Measurements from ENCODE around the gene LAMB3.

The LAMB3 gene

DNA sequence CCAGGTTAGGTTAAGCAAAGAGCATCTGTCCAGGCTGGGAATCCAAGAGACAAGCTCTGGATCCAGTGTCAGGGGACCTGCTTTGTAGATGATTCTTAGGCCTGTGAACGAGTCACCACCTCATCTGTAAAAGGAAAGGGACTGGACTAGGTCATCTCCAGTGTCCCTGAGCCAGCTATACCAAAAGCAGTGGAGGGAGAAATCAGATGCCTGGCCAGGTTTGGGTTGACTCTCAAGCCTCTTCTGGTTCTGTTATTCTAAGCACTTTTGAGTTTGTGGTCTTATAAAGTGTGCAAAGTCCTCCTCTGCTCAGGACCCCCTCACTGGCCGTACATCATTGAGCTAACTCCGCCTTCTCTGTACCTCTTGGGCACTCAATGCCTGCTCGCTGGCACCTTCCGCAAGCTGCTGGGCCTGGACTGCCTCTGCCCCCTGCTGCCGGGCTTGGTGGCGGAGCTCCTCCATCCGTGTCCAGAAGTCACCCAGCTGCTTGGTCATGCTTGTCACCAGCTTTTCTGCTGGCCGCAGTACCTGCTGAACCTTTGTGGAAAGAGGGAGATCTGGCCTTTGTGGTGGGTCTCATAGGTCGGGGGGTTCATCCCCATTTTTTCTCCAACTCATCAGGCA is 35.1 kb downstream of the LAMB3 start:
- no peak overlapping the region for H3K27ac ChIP-seq (ENCODE audit: low read depth, low read length)
- no peak overlapping the region for H3K14ac ChIP-seq (ENCODE audit: low read length)
- H3K23ac ChIP-seq (ENCODE audit: low read length) = no peak overlapping the region
- peaks cover 0 to 5% of the 10 kb centered on the region in 2 experiments for H3K4me1 ChIP-seq (ENCODE audit: control insufficient read depth in 1 of 2, insufficient read depth in 2 of 2, low read length in 2 of 2)
- H3K18ac ChIP-seq (ENCODE audit: low read length) = no peak overlapping the region
- no peak for DNase-seq
- WGBS (ENCODE audit: extremely low coverage, insufficient coverage, insufficient read length) = no CpG with 5 or more reads among the region's 10 CpGs
- H3K79me2 ChIP-seq (ENCODE audit: control insufficient read depth, insufficient read depth, low read length, poor library complexity) = no peaks in the 10 kb centered on the region
- H3K4me3 ChIP-seq (ENCODE audit: low read depth, low read length) = no peak overlapping the region
- no peak overlapping the region for H2BK12ac ChIP-seq (ENCODE audit: low read length)
- H3K9me3 ChIP-seq (ENCODE audit: insufficient read depth, low read depth, low read length) = peaks cover 3% of the 10 kb centered on the region
- no peak overlapping the region for H4K12ac ChIP-seq (ENCODE audit: low read depth, low read length)
- peaks cover 17 to 25% of the 10 kb centered on the region in 2 experiments for H3K36me3 ChIP-seq (ENCODE audit: control insufficient read depth in 1 of 2, insufficient read depth in 2 of 2, low read length in 2 of 2)
- no peak overlapping the region for H2AFZ ChIP-seq (ENCODE audit: insufficient read depth, low read length, poor library complexity)
- no peak overlapping the region for H3K4me2 ChIP-seq (ENCODE audit: low read length)
- no peak overlapping the region for H3K4ac ChIP-seq (ENCODE audit: low read depth, low read length)
- H3K79me1 ChIP-seq (ENCODE audit: low read length) = no peaks in the 10 kb centered on the region
- H4K91ac ChIP-seq (ENCODE audit: low read depth, low read length) = no peak overlapping the region
- H2BK120ac ChIP-seq (ENCODE audit: insufficient read depth, low read length, poor library complexity) = no peak overlapping the region
- no peak overlapping the region for H2AK5ac ChIP-seq (ENCODE audit: low read length)
- H3K27me3 ChIP-seq (ENCODE audit: insufficient read depth, low read length) = no peaks in the 10 kb centered on the region
- H4K8ac ChIP-seq (ENCODE audit: low read depth, low read length) = no peak overlapping the region
- H3K9ac ChIP-seq (ENCODE audit: low read length) = no peak overlapping the region
- no peak overlapping the region for H2BK5ac ChIP-seq (ENCODE audit: low read depth, low read length, poor library complexity)

DNA sequence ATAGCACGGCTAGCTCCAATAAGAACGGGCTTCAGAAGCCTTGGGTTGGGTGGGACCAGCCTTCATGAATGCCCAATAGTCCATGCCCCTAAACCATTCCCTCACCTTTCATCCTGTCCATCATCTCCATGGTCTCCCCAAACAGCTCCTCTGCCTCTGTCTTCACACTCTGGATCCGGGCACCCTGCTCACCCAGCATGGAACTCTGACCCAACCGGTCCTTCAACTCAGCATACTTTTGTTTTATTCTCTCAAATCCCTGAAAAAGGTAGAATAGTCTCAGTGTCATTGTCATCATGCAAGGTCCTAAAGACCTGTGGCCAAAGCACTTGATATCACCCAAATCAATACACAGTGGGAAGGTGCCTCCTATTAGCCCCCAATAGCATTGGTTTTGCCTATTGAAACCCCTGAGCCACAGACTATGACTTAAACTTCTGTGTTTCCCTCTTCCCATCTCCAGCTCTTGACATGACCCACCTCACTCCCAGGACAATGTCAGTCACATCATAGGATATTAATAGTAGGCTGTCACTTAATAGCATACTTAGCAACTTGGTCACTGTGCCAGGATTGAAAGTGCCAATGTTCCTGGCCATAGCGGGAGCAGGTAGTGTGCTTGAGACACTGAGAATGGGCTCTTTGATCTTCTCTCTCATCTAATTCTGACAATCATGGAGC is 35.7 kb downstream of the LAMB3 start:
- Histone ChIP-seq H2AK5ac (ENCODE audit: low read length) (no peak overlapping the region), H3K14ac (ENCODE audit: low read length) (no peak overlapping the region), H2BK5ac (ENCODE audit: low read depth, low read length, poor library complexity) (no peak overlapping the region), H3K79me1 (ENCODE audit: low read length) (no peaks in the 10 kb centered on the region), H3K9ac (ENCODE audit: low read length) (no peak overlapping the region), H3K27ac (ENCODE audit: low read depth, low read length) (no peak overlapping the region), H2BK12ac (ENCODE audit: low read length) (no peak overlapping the region), H4K12ac (ENCODE audit: low read depth, low read length) (no peak overlapping the region), H3K4me2 (ENCODE audit: low read length) (no peak overlapping the region), H3K27me3 (ENCODE audit: insufficient read depth, low read length) (no peaks in the 10 kb centered on the region), H4K91ac (ENCODE audit: low read depth, low read length) (no peak overlapping the region), H3K36me3 (ENCODE audit: control insufficient read depth in 1 of 2, insufficient read depth in 2 of 2, low read length in 2 of 2) (peaks cover 23 to 31% of the 10 kb centered on the region in 2 experiments), H3K4me3 (ENCODE audit: low read depth, low read length) (no peak overlapping the region), H2AFZ (ENCODE audit: insufficient read depth, low read length, poor library complexity) (no peak overlapping the region), H3K23ac (ENCODE audit: low read length) (no peak overlapping the region), H3K4ac (ENCODE audit: low read depth, low read length) (no peak overlapping the region), H3K9me3 (ENCODE audit: insufficient read depth, low read depth, low read length) (peaks cover 3% of the 10 kb centered on the region), H2BK120ac (ENCODE audit: insufficient read depth, low read length, poor library complexity) (no peak overlapping the region), H3K79me2 (ENCODE audit: control insufficient read depth, insufficient read depth, low read length, poor library complexity) (no peaks in the 10 kb centered on the region), H3K4me1 (ENCODE audit: control insufficient read depth in 1 of 2, insufficient read depth in 2 of 2, low read length in 2 of 2) (peaks cover 0 to 5% of the 10 kb centered on the region in 2 experiments), H3K18ac (ENCODE audit: low read length) (no peak overlapping the region), H4K8ac (ENCODE audit: low read depth, low read length) (no peak overlapping the region)
- WGBS (ENCODE audit: extremely low coverage, insufficient coverage, insufficient read length) = no CpG with 5 or more reads among the region's 5 CpGs
- peak; percentile 85 to 94 for DNase-seq

GRCh38 chr1:209614906-209615305 is 37.3 kb downstream of the LAMB3 start:
- peaks cover 2% of the 10 kb centered on the region for H3K79me1 ChIP-seq (ENCODE audit: low read length)
- no peak overlapping the region for H3K9ac ChIP-seq (ENCODE audit: low read length)
- no peak overlapping the region for H3K23ac ChIP-seq (ENCODE audit: low read length)
- DNase-seq = no peak
- peaks cover 3% of the 10 kb centered on the region for H3K9me3 ChIP-seq (ENCODE audit: insufficient read depth, low read depth, low read length)
- H4K8ac ChIP-seq (ENCODE audit: low read depth, low read length) = no peak overlapping the region
- no peak overlapping the region for H2BK5ac ChIP-seq (ENCODE audit: low read depth, low read length, poor library complexity)
- peaks cover 27 to 40% of the 10 kb centered on the region in 2 experiments for H3K36me3 ChIP-seq (ENCODE audit: control insufficient read depth in 1 of 2, insufficient read depth in 2 of 2, low read length in 2 of 2)
- no peak overlapping the region for H3K4ac ChIP-seq (ENCODE audit: low read depth, low read length)
- H3K4me1 ChIP-seq (ENCODE audit: control insufficient read depth in 1 of 2, insufficient read depth in 2 of 2, low read length in 2 of 2) = peaks cover 2 to 7% of the 10 kb centered on the region in 2 experiments
- H2AK5ac ChIP-seq (ENCODE audit: low read length) = no peak overlapping the region
- H3K4me3 ChIP-seq (ENCODE audit: low read depth, low read length) = no peak overlapping the region
- H2BK120ac ChIP-seq (ENCODE audit: insufficient read depth, low read length, poor library complexity) = no peak overlapping the region
- H2AFZ ChIP-seq (ENCODE audit: insufficient read depth, low read length, poor library complexity) = no peak overlapping the region
- no peak overlapping the region for H3K18ac ChIP-seq (ENCODE audit: low read length)
- WGBS (ENCODE audit: extremely low coverage, insufficient coverage, insufficient read length) = no CpG with 5 or more reads among the region's 5 CpGs
- no peak overlapping the region for H2BK12ac ChIP-seq (ENCODE audit: low read length)
- no peaks in the 10 kb centered on the region for H3K79me2 ChIP-seq (ENCODE audit: control insufficient read depth, insufficient read depth, low read length, poor library complexity)
- H3K4me2 ChIP-seq (ENCODE audit: low read length) = no peak overlapping the region
- H4K91ac ChIP-seq (ENCODE audit: low read depth, low read length) = no peak overlapping the region
- H3K14ac ChIP-seq (ENCODE audit: low read length) = no peak overlapping the region
- no peaks in the 10 kb centered on the region for H3K27me3 ChIP-seq (ENCODE audit: insufficient read depth, low read length)
- H3K27ac ChIP-seq (ENCODE audit: low read depth, low read length) = no peak overlapping the region
- no peak overlapping the region for H4K12ac ChIP-seq (ENCODE audit: low read depth, low read length)

DNA sequence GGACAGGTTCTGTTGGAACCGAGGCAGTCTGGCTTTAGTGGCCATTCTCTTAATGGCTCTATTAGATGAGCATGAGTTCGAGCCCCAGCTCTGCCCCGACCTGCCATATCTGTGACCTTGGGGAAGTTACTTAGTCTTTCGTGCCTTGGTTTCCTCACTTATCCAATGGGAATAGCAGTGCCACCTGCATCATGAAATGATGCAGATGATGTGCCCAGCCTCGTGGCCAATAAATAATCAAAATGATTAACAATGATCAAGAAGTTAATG is 38.1 kb downstream of the LAMB3 start:
- Histone ChIP-seq H4K91ac (ENCODE audit: low read depth, low read length) (no peak overlapping the region), H3K9me3 (ENCODE audit: insufficient read depth, low read depth, low read length) (peaks cover 3% of the 10 kb centered on the region), H3K79me1 (ENCODE audit: low read length) (peaks cover 2% of the 10 kb centered on the region), H3K4me3 (ENCODE audit: low read depth, low read length) (no peak overlapping the region), H3K4me2 (ENCODE audit: low read length) (no peak overlapping the region), H4K8ac (ENCODE audit: low read depth, low read length) (no peak overlapping the region), H3K27ac (ENCODE audit: low read depth, low read length) (no peak overlapping the region), H2BK120ac (ENCODE audit: insufficient read depth, low read length, poor library complexity) (no peak overlapping the region), H3K36me3 (ENCODE audit: control insufficient read depth in 1 of 2, insufficient read depth in 2 of 2, low read length in 2 of 2) (peaks cover 27 to 46% of the 10 kb centered on the region in 2 experiments), H2AK5ac (ENCODE audit: low read length) (no peak overlapping the region), H3K4ac (ENCODE audit: low read depth, low read length) (no peak overlapping the region), H3K9ac (ENCODE audit: low read length) (no peak overlapping the region), H2BK5ac (ENCODE audit: low read depth, low read length, poor library complexity) (no peak overlapping the region), H3K27me3 (ENCODE audit: insufficient read depth, low read length) (no peaks in the 10 kb centered on the region), H4K12ac (ENCODE audit: low read depth, low read length) (no peak overlapping the region), H3K79me2 (ENCODE audit: control insufficient read depth, insufficient read depth, low read length, poor library complexity) (no peaks in the 10 kb centered on the region), H3K14ac (ENCODE audit: low read length) (no peak overlapping the region), H2AFZ (ENCODE audit: insufficient read depth, low read length, poor library complexity) (no peak overlapping the region), H3K23ac (ENCODE audit: low read length) (no peak overlapping the region), H3K4me1 (ENCODE audit: control insufficient read depth in 1 of 2, insufficient read depth in 2 of 2, low read length in 2 of 2) (peaks cover 5 to 10% of the 10 kb centered on the region in 2 experiments), H3K18ac (ENCODE audit: low read length) (no peak overlapping the region), H2BK12ac (ENCODE audit: low read length) (no peak overlapping the region)
- WGBS (ENCODE audit: extremely low coverage, insufficient coverage, insufficient read length) = no CpG with 5 or more reads among the region's 5 CpGs
- DNase-seq = no peak
